Medulla oblongata (tissue), 1 donor: ENCODE measurements around the gene METAP2.

ENCODE experiments used
- DNase-seq: peaks from one replicate; pipeline ENCODE4 v3.0.0-alpha.2; 2015; ENCODE audit errors: extremely low spot score

The METAP2 gene

DNA sequence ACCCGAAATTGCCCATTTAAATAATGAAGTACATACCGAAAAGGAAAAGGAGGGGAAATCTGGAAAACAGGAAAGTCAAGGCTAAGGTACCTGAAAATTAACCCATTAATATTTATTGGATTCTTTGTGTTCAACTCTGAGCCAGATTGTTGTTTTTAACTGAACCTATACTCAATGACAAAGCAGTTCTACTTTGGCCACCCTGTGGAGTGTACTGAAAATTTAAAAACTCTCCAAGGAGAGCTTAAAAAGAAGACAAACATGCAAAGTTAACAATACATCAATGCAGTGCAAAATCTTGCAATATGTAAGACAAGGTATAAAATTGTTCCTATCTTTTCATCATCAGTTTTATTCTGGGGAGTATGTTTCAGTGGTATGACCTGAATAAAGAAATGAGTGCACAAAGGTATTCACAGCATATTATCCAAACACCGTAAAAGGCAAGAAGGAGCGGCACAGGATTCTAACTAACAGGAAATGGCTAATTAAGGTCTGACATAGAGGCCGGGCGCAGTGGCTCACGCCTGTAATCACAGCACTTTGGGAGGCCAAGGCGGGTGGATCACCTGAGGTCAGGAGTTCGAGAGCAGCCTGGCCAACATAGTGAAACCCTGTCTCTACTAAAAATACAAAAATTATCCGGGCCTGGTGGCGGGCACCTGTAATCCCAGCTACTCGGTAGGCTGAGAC is 75.6 kb downstream of the METAP2 start:
- DNase-seq: no peak

DNA sequence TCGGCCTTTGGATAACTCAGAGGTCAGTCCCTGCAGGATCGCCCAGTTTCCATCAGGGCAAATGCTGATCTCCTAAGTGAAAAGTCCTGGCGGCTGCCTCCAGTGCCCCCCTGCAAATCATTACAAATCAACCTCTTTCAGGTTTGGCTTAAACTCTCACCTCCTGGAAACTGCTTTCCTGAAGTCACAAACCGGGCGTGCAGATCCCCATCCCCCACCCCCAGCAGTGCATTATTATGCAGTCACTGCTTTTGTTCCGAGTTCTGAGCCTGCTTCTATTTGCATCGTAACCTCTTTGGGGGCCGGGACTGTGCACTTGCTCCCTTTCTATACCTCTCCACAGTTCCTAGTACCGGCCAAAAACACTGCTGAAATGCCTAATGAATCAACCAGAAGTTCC is 77.4 kb downstream of the METAP2 start, which contains the start of gene USP44:
TSS of gene USP44 (minus strand) at position 172 of the 400 bp plus-strand sequence. CDS start 17,220 bp downstream, outside the sequence.
- no peak for DNase-seq

DNA sequence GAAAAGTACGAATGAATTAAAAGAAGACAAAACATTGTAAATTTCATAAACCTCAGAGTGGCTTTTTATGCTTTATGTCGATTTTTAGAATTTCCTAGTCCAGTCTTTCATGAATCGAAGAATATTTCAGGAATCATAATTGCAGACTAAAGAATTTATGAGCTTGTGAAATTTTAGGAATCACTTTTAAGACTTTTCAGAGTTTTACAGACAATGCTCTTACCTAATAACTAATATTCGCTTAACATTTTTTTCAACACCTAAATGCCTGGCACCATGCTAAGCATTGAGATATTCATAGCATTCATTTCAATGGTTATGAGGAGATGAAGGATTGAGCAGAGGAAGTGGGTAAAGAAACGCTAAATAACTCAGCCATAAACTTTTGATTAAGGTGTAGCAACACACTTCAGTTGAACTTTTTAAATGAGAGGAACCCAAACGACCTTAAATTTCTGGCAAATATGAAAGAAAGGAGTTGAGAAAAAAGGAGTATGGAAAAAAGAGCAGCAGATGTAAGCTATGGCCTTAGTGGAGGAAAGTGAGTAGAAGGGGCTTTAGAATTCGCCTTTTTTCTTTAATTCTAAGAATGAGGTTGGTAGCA is 78.1 kb downstream of the METAP2 start:
- no peak for DNase-seq

DNA sequence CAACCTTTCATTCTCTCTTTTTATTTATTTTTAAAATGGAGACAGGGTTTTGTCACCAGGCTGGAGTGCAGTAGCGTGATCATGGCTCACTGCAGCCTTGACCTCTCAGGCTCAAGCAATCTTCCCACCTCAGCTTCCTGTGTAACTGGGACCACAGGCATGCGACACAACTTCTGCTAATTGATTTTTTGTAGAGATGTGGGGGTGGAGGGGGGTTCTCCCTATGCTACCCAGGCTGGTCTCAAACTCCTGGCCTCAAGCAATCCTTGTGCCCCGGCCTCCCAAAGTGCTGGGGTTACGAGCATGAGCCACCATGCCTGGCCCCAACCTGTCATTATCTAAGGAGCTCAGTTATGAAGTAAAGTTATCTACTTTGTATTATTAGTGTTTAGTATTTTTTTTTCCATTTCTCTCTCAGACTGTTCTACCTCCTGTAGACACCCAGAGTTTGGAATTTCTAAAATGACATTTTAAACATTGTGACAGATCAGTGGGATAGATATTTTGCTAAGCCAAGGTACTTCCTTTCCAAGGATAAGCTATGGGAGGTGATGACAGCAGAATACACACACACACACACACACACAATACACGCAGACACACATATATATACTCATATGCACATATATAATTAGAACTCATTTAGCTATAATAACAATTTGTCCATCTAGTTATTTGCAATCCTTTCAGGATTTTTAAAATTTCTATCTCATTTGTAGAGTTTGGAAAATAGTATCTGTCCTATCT is 79.4 kb downstream of the METAP2 start:
- no peak for DNase-seq

DNA sequence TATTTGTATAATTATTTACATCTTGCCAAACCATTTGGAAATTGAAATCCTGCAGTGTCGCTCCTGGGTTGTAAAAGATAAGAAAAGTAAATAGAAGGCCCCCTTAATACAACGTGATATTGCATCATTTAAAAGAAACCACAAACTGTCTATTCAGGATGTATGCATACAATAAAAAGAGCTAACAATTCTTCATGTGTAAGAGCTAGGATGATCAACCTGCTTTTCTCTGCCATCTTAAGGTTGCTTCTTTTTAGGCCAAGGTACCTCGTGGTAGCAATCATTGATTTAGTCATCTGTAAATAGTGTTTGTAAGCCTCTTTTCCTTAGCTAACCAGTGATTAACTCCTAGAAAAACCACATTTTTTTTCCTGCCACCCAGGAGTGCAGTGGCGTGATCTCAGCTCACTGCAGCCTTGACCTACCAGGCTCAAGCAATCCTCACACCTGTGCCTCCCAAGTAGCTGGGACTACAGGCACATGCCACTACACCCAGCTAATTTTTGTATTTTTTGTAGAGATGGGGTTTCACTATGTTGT is 80.7 kb downstream of the METAP2 start:
- no peak for DNase-seq

DNA sequence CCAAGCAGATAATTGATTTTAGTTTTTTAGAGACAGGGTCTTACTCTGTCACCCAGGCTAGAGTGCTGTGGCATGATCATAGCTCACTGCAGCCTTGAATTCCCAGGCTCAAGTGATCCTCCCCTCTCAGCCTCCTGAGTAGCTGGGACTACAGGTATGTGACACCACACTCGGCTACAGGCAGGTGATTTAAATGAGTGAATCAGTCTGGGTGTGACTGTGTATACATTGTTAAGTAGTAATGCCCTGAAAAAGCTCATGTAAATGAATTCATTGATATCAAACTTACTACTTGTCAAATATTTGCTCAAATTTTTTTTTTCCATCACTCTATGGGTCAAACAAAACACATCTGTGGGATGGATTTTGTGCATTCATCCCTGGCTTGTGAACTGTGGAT is 83.7 kb downstream of the METAP2 start:
- no peak for DNase-seq
